ENCODE data around the gene SMARCAD1.
A peak's percentile ranks its signal among the peaks of the same experiment; 100 is the strongest.

The SMARCAD1 gene

GRCh38 chr4:94207469-94208224, at the start of gene SMARCAD1:
SMARCAD1 (plus strand) TSS chr4:94207865; CDS start chr4:94208395, 530 bp downstream.
- DNase-seq: peak; percentile 93

DNA sequence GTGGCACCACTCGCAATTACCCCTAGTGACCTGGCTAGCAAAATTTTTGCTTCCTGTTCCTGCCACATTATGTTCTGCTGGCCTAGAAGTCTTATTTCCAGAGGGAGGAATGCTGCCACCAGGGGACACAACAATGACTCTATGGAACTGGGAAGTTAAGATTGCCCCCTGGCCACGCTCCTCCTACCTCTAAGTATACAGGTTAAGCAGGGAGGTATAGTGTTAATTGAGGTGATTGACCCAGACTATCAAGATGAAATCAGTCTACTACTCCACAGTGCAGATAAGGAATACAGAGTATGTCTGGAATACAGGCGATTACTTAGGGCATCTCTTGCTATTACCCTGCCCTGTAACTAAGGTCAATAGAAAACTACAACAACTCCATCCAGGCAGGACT, 48.8 kb upstream of the SMARCAD1 start:
- DNase-seq: no peak

DNA sequence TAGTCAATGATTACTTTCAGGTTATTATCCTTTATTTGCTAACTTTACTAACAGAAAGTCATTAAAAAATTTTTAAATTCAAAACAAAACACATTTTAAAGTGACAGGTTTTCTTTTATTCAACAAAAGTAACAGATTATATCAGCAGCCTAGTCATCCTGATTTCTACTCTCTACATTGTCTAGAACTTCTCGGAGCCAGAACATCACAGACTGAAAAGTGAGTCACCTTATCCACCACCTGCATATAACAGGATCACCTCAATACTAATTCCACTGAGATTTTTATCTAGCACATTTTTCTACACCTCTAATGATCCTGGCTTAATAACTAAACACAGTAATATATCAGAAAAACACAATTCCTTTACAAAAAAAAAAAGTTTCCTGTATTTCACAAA, 47.9 kb upstream of the SMARCAD1 start:
- DNase-seq: no peak

- DNase-seq: no peak
These were observed 46.9 kb upstream of the SMARCAD1 start for GRCh38 chr4:94160774-94161173.

GRCh38 chr4:94165256-94165655, 42.4 kb upstream of the SMARCAD1 start:
- no peak for DNase-seq

GRCh38 chr4:94168321-94168720, 39.3 kb upstream of the SMARCAD1 start:
- no peak for DNase-seq

- no peak for DNase-seq
These were observed 37.8 kb upstream of the SMARCAD1 start for GRCh38 chr4:94169803-94170372.

DNA sequence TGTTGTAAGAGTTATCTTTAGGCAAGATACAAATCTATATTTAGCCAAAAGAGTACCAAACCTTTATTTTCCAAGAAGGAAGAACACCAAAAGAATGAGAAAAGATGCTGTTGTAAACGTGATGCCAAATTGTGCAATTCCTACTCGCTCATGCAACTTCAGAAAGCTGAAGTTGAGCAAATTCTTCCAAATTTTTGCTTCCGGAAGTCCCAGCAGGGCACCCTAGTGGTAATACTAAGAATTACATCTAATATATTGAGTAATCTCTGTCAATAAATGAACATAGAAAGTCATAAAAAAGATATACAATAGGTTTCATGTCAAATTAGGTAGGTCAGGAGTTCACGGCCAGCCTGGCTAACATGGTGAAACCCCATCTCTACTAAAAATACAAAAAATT, 36.0 kb upstream of the SMARCAD1 start:
- no peak for DNase-seq

- no peak for DNase-seq
These were observed 32.0 kb upstream of the SMARCAD1 start for GRCh38 chr4:94175553-94176261.

GRCh38 chr4:94177822-94178221, 29.8 kb upstream of the SMARCAD1 start:
- DNase-seq: no peak

DNA sequence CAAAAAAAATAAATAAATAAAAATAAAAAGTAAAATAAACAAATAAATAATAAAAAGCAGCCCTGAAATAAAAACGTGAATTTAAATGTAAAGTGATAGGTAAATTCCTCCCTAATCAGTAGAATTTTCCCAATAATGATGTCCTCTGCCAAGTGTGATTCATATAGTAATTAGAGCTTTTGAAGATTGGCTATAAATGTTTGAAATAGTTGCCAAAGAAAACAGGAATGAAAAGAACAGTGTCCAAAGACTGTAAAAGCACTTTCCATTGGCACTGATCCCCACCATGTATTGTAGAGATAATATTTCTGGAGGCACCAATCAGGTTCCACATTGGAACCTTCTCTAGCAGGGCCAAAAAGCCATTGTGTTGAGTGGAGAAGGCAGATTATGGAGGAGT, 25.9 kb upstream of the SMARCAD1 start:
- no peak for DNase-seq

GRCh38 chr4:94202769-94203168, 4.9 kb upstream of the SMARCAD1 start:
- DNase-seq: no peak

DNA sequence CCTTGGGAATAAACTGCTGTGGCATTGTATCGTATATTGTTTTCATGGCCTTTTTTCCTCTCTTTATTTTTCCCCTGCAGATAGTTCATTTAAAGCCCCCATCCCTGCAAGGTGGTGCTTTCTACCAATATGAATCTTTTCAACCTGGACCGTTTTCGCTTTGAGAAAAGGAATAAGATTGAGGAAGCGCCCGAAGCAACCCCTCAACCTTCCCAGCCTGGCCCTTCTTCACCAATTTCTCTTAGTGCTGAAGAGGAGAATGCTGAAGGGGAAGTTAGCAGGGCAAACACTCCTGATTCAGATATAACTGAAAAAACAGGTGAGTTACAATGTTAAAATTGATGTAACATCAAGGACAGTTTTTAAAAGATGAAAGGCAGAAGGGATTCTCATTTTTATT, 601 bp downstream of the SMARCAD1 start:
- DNase-seq: no peak

- DNase-seq: no peak
These were observed 1.3 kb downstream of the SMARCAD1 start for GRCh38 chr4:94208918-94209317.

GRCh38 chr4:94211861-94212260, 4.2 kb downstream of the SMARCAD1 start:
- no peak for DNase-seq

- no peak for DNase-seq
These were observed 7.1 kb downstream of the SMARCAD1 start for GRCh38 chr4:94214703-94215319.

DNA sequence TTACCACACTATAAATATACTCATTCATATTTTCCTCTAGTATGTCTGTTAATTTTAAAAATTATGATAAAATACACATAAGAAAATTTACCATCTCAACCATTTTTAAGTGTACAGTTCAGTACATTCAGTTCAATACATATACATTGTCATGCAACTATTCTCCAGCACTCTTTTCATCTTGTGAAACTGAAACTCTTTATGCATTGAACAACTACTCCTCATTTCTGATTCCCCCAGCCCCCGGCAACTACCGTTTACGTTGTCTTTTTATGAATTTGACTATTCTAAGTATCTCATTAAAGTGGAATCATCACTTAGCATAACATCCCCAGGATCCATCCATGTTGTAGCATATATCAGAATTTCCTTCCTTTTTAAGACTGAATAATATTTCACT, 8.7 kb downstream of the SMARCAD1 start:
- DNase-seq: no peak

DNA sequence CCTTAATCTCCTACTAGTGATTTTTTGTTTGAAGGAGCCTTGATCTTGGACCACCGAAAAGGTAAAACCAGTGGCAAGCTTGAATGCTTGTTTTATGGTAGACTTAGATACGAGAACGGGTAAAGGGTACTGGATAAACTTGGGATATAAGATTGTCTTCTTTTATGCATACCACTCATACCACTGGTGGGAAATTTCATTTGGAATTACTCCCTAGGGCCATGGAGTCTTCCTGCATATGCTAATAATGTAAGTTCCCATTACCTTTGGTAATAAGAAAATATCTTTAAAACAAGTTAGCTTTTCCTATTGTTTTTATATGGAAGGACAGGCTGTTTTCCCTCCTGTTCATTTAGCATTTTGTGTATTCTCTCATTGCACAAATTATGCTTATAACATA, 11.7 kb downstream of the SMARCAD1 start:
- DNase-seq: no peak

- DNase-seq: no peak
These were observed 14.3 kb downstream of the SMARCAD1 start for GRCh38 chr4:94221916-94222315.

- DNase-seq: no peak
These were observed 17.8 kb downstream of the SMARCAD1 start for GRCh38 chr4:94225449-94225848.

DNA sequence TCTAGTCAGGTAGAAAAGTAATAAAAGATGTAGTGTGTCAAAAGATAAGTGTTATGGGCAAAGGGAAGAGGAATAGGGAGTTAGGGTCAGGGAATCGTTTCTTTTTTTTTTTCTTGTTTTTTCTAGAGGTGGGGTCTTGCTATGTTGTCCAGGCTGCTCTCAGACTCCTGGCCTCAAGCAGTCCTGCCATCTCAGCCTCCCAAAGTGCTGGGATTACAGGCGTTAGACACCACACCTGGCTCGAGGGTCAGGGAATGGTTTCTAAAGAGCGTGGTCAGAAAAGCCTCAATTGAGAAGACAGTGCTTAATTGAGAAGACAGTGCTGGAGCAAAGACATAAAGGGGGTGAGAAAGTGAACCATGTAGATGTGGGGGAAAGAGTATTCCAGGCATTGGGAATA, 19.1 kb downstream of the SMARCAD1 start:
- no peak for DNase-seq

- DNase-seq: no peak
These were observed 21.0 kb downstream of the SMARCAD1 start for GRCh38 chr4:94228493-94229216.

- DNase-seq: no peak
These were observed 24.9 kb downstream of the SMARCAD1 start for GRCh38 chr4:94232519-94232918.

All from NCI-H2171 treated with DMSO at 0.1 percent for 48 hours (cell line).